Smooth muscle cell (in vitro differentiated cells): Measurements from ENCODE around the gene ITPR1. TPM values are rescaled to one million over a fixed set of nuclear protein-coding genes. Genes with fewer than 3 reads are reported as not detected.

Source experiments
- DNase-seq: peaks from one replicate; lab custom pipeline; 2025; ENCODE audit not compliant: unreplicated experiment; lab: John Stamatoyannopoulos, UW
- H2AFZ ChIP-seq: fragments of 200-600 bp; sonication (generic); 2 replicates; pipeline ENCODE4 v1.6.0; 2016; ENCODE audit warnings: antibody characterized with exemption, low read depth, mild to moderate bottlenecking
- H3F3A ChIP-seq: fragments of 200-600 bp; sonication (generic); 2 replicates; pipeline ENCODE4 v1.6.0; 2017; ENCODE audit warnings: antibody characterized with exemption, low read depth
- H3K27ac ChIP-seq: fragments of 200-600 bp; sonication (generic); 2 replicates; pipeline ENCODE4 v1.5.1; 2016; ENCODE audit warnings: low read depth, mild to moderate bottlenecking
- H3K27me3 ChIP-seq: fragments of 200-600 bp; sonication (generic); 2 replicates; pipeline ENCODE4 v1.6.1; 2016; ENCODE audit warnings: low read depth, mild to moderate bottlenecking
- H3K36me3 ChIP-seq: fragments of 200-600 bp; sonication (generic); 2 replicates; pipeline ENCODE4 v1.5.1; 2016; ENCODE audit warnings: low read depth
- H3K4me1 ChIP-seq: fragments of 200-600 bp; sonication (generic); 2 replicates; pipeline ENCODE4 v1.5.1; 2016; ENCODE audit warnings: low read depth
- H3K4me2 ChIP-seq: fragments of 200-600 bp; sonication (generic); 2 replicates; pipeline ENCODE4 v1.6.0; 2016; ENCODE audit warnings: mild to moderate bottlenecking
- H3K4me3 ChIP-seq: fragments of 200-600 bp; sonication (generic); 2 replicates; pipeline ENCODE4 v1.5.1; 2016; ENCODE audit warnings: mild to moderate bottlenecking
- H3K79me2 ChIP-seq: fragments of 200-600 bp; sonication (generic); 2 replicates; pipeline ENCODE4 v1.6.0; 2016; ENCODE audit warnings: low read depth, mild to moderate bottlenecking
- H3K9ac ChIP-seq: fragments of 200-600 bp; sonication (generic); 2 replicates; pipeline ENCODE4 v1.6.0; 2016; ENCODE audit warnings: low read depth
- H3K9me3 ChIP-seq: fragments of 200-600 bp; sonication (generic); replicated peaks from 2 replicates; pipeline ENCODE4 v1.5.1; 2016; ENCODE audit warnings: low read depth
- H4K20me1 ChIP-seq: fragments of 200-600 bp; sonication (generic); 2 replicates; pipeline ENCODE4 v1.6.0; 2016; ENCODE audit warnings: low read depth
- WGBS: methylation state at CpG from one replicate; pipeline ENCODE4 v1.1.7; 2016; ENCODE audit warnings: low lambda C conversion rate; 5-methylcytosine and 5-hydroxymethylcytosine counted together
- polyA plus RNA-seq: library from polyadenylated mRNA; unstranded; fragments of >200 nt; fragmentation: Nextera tagmentation; extraction: Ambion mirVana; gene quantifications from 2 replicates; pipeline ENCODE4 v1.2.1, GENCODE V29; 2016
- total RNA-seq: library from RNA; depleted of rRNA; stranded (reverse); fragments of >200 nt; gene quantifications from 2 replicates; pipeline ENCODE4 v1.2.3, GENCODE V29; 2014
- TF ChIP-seq, protein P1 (sequence below): fragments of 200-600 bp; sonication (generic); IDR thresholded peaks from 2 replicates; pipeline ENCODE4 v1.5.1; 2017; ENCODE audit warnings: borderline replicate concordance, mild to moderate bottlenecking, antibody characterized with exemption; ENCODE audit not compliant: insufficient read depth, poor library complexity, severe bottlenecking

The ITPR1 gene
- total and polyA plus RNA-seq, 2 experiments from 2014 or later = 16.4 to 28.6 TPM

DNA sequence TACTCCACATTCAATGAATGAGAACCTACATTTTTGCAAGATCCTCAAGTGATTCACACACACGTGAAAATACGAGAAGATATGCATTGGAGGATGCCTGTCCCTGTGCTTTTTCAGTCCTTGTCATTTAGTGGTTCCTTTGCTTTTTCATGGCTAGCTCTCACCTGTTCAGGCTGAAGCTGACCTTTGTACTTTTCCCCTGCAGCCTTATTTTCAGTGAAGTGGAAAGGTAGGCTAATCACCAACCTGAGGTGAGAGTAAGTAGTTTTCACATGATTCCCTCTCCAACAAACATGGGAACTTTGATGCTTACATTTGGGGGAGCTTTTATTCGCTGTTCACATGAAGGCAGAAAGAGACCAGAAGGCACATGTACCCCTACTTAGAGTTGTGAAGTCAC lies 8.3 kb downstream of the ITPR1 start:
- Histone ChIP-seq H3K4me3 (no peak overlapping the region), H3K27me3 (no peaks in the 10 kb centered on the region), H3K4me2 (no peak overlapping the region), H2AFZ (no peak overlapping the region), H3K79me2 (no peaks in the 10 kb centered on the region), H3K4me1 (peaks cover 6% of the 10 kb centered on the region), H4K20me1 (no peaks in the 10 kb centered on the region), H3K27ac (no peak overlapping the region), H3F3A (no peaks in the 10 kb centered on the region), H3K9me3 (no peaks in the 10 kb centered on the region), H3K9ac (no peak overlapping the region), H3K36me3 (no peaks in the 10 kb centered on the region)
- 91% methylated on average over 3 of the region's 3 CpGs for WGBS
- no peak for DNase-seq
- TF ChIP-seq, protein P1, sequence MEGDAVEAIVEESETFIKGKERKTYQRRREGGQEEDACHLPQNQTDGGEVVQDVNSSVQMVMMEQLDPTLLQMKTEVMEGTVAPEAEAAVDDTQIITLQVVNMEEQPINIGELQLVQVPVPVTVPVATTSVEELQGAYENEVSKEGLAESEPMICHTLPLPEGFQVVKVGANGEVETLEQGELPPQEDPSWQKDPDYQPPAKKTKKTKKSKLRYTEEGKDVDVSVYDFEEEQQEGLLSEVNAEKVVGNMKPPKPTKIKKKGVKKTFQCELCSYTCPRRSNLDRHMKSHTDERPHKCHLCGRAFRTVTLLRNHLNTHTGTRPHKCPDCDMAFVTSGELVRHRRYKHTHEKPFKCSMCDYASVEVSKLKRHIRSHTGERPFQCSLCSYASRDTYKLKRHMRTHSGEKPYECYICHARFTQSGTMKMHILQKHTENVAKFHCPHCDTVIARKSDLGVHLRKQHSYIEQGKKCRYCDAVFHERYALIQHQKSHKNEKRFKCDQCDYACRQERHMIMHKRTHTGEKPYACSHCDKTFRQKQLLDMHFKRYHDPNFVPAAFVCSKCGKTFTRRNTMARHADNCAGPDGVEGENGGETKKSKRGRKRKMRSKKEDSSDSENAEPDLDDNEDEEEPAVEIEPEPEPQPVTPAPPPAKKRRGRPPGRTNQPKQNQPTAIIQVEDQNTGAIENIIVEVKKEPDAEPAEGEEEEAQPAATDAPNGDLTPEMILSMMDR = no peak

DNA sequence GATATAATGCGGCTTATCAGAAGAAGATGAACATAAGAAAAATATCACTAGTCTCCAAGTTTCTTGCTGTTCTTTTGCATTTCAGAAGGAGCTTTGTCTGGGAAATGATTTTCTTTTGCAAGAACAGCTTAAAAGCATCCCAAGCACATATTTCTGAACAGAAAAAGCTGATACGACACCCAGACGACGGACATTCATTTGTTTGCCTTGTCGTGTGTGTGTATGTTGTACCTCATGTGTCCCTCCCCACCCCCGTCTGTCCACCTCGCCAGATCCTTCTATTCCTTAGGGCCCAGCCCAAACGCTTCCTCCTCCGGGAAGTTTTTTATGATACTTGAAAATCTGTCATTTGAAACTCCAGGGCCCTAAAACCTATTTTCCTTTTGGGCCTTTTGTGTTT lies 8.8 kb downstream of the ITPR1 start:
- no peak for DNase-seq
- no peak overlapping the region for H3K4me2 ChIP-seq
- H3K9me3 ChIP-seq = no peaks in the 10 kb centered on the region
- WGBS = 91% methylated on average over 9 of the region's 9 CpGs
- no peaks in the 10 kb centered on the region for H3K36me3 ChIP-seq
- TF ChIP-seq, protein P1 = no peak
- H3K4me3 ChIP-seq = no peak overlapping the region
- no peaks in the 10 kb centered on the region for H4K20me1 ChIP-seq
- no peak overlapping the region for H2AFZ ChIP-seq
- no peak overlapping the region for H3K9ac ChIP-seq
- H3K4me1 ChIP-seq = peaks cover 10% of the 10 kb centered on the region
- no peaks in the 10 kb centered on the region for H3K27me3 ChIP-seq
- H3K79me2 ChIP-seq = no peaks in the 10 kb centered on the region
- H3K27ac ChIP-seq = no peak overlapping the region
- no peaks in the 10 kb centered on the region for H3F3A ChIP-seq

DNA sequence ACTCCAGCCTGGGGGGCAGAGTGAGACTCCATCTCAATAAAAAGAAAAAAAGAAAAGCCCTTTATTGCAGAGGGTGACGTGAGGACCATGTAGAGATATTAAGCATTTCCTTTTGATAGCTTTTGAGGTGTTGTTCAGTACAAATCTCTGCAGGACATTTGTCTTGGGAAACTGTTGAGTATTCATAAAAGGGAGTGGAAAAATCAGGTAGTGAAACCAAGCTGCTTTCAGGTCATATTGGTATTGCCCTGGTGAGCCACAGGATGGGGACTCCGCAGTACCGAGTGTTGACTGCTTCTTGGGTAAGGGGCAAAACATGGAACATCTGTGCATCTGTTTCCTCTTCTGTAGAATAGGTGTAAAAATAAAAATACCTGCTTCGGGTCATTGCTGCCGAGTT lies 9.9 kb downstream of the ITPR1 start:
- H3K9me3 ChIP-seq = no peaks in the 10 kb centered on the region
- TF ChIP-seq, protein P1 = no peak

More for the DNA sequence above, 9.9 kb downstream of the ITPR1 start:
- H3F3A ChIP-seq = no peaks in the 10 kb centered on the region
- H3K4me3 ChIP-seq = no peak overlapping the region
- no peak overlapping the region for H2AFZ ChIP-seq
- H4K20me1 ChIP-seq = no peaks in the 10 kb centered on the region
- H3K4me1 ChIP-seq = peaks cover 10% of the 10 kb centered on the region
- H3K36me3 ChIP-seq = no peaks in the 10 kb centered on the region
- DNase-seq = no peak
- H3K9ac ChIP-seq = no peak overlapping the region
- no peaks in the 10 kb centered on the region for H3K79me2 ChIP-seq
- no peak overlapping the region for H3K4me2 ChIP-seq
- no peak overlapping the region for H3K27ac ChIP-seq
- WGBS = 90% methylated on average over 5 of the region's 5 CpGs
- H3K27me3 ChIP-seq = no peaks in the 10 kb centered on the region
